Endothelial cell of umbilical vein (primary cell): ENCODE results near the gene SARNP.

Source experiments
- CTCF ChIP-seq, 2 donors: IDR thresholded peaks; 1 replicate in 1 of 2; 2 replicates in 1 of 2; pipeline ENCODE4 v1.5.1; 2011; ENCODE audit warnings: low read length in 2 of 2, mild to moderate bottlenecking in 2 of 2, moderate library complexity in 2 of 2, control low read depth in 1 of 2, inconsistent platforms in 1 of 2, low read depth in 1 of 2; ENCODE audit not compliant: insufficient read depth in 1 of 2; ENCODE audit errors: extremely low read depth in 1 of 2
- EZH2 ChIP-seq: IDR thresholded peaks from 2 replicates; pipeline ENCODE4 v1.6.1; 2012; ENCODE audit warnings: borderline replicate concordance, low read depth, mild to moderate bottlenecking, moderate library complexity, low read length, inconsistent platforms; ENCODE audit not compliant: severe bottlenecking
- FOS ChIP-seq: IDR thresholded peaks from 2 replicates; pipeline ENCODE4 v1.6.1; 2011; ENCODE audit warnings: mild to moderate bottlenecking, low read length, moderate library complexity, borderline replicate concordance; ENCODE audit not compliant: insufficient read depth
- POLR2A ChIP-seq: IDR thresholded peaks from 2 replicates; pipeline ENCODE4 v1.6.1; 2012; ENCODE audit warnings: low read depth, mild to moderate bottlenecking, control low read depth, low read length

GRCh38 chr12:55711786-55712553 is 105.6 kb downstream of the SARNP start:
- TF ChIP-seq CTCF (IDR thresholded peaks at IDR 0.05; ENCODE audit: extremely low read depth in 1 of 2, insufficient read depth in 1 of 2, low read depth in 1 of 2, low read length in 2 of 2) (no peak), EZH2 (no peak), POLR2A (no peak), FOS (no peak)
